Activated CD4-positive, CD25-positive, alpha-beta regulatory T cell treated with anti-CD3 and anti-CD28 coated beads, Interleukin-2, amount 50 U/mL, for 16 hours (primary cell): ENCODE data around the gene SH3YL1.
"Not testable (repeated sequence)": the region's sequence is repeated elsewhere in the genome, so short reads cannot be mapped to it uniquely, and the experiment has no call there.

Experiments used
- DNase-seq: peaks from one replicate; pipeline ENCODE4 v3.0.0-alpha.2; 2020; ENCODE audit warnings: low read depth, low spot score

SH3YL1 gene

GRCh38 chr2:184695-185094, 79.1 kb downstream of the SH3YL1 start:
- no peak for DNase-seq

- no peak for DNase-seq
Measured at GRCh38 chr2:182509-183122, 81.2 kb downstream of the SH3YL1 start.

GRCh38 chr2:180311-180710, 83.5 kb downstream of the SH3YL1 start:
- no peak for DNase-seq

- no peak for DNase-seq
Measured at GRCh38 chr2:179886-180285, 83.9 kb downstream of the SH3YL1 start.

GRCh38 chr2:177733-178132, 86.1 kb downstream of the SH3YL1 start:
- DNase-seq, result no peak

GRCh38 chr2:176917-177316, 86.9 kb downstream of the SH3YL1 start:
- no peak for DNase-seq

- peak; percentile 30 for DNase-seq
Measured at GRCh38 chr2:175880-176820, 87.7 kb downstream of the SH3YL1 start.

- DNase-seq, result no peak
Measured at GRCh38 chr2:175161-175786, 88.6 kb downstream of the SH3YL1 start.

GRCh38 chr2:172120-172519, 91.7 kb downstream of the SH3YL1 start:
- DNase-seq, result not testable (repeated sequence)

GRCh38 chr2:169741-170140, 94.1 kb downstream of the SH3YL1 start:
- DNase-seq, result no peak
